GM19452 (cell line): ENCODE measurements around the gene PARD3B.

ENCODE experiments used
- ATAC-seq: cut with Tn5 transposase; IDR thresholded peaks from one replicate; pipeline ENCODE4 v1.9.1; 2021; ENCODE audit not compliant: unreplicated experiment

PARD3B gene

GRCh38 chr2:205372141-205372540, 826.9 kb downstream of the PARD3B start:
- no peak for ATAC-seq

- ATAC-seq, result no peak
These were observed 830.5 kb downstream of the PARD3B start for GRCh38 chr2:205375461-205376448.

- no peak for ATAC-seq
These were observed 832.0 kb downstream of the PARD3B start for GRCh38 chr2:205377324-205377723.

GRCh38 chr2:205383601-205384000, 838.3 kb downstream of the PARD3B start:
- ATAC-seq, result no peak

- ATAC-seq, result no peak
These were observed 840.8 kb downstream of the PARD3B start for GRCh38 chr2:205386109-205386508.

GRCh38 chr2:205387350-205388055, 842.2 kb downstream of the PARD3B start:
- ATAC-seq, result no peak

- no peak for ATAC-seq
These were observed 845.6 kb downstream of the PARD3B start for GRCh38 chr2:205390866-205391265.

GRCh38 chr2:205401511-205401910, 856.2 kb downstream of the PARD3B start:
- ATAC-seq, result no peak

- ATAC-seq, result no peak
These were observed 856.7 kb downstream of the PARD3B start for GRCh38 chr2:205402011-205402410.

- no peak for ATAC-seq
These were observed 858.1 kb downstream of the PARD3B start for GRCh38 chr2:205403244-205403825.

- ATAC-seq, result no peak
These were observed 859.9 kb downstream of the PARD3B start for GRCh38 chr2:205405194-205405593.

GRCh38 chr2:205405752-205406151, 860.5 kb downstream of the PARD3B start:
- ATAC-seq, result no peak

- ATAC-seq, result no peak
These were observed 862.7 kb downstream of the PARD3B start for GRCh38 chr2:205407984-205408383.

- no peak for ATAC-seq
These were observed 863.4 kb downstream of the PARD3B start for GRCh38 chr2:205408696-205409095.

GRCh38 chr2:205409411-205409810, 864.1 kb downstream of the PARD3B start:
- no peak for ATAC-seq

GRCh38 chr2:205411558-205411957, 866.3 kb downstream of the PARD3B start:
- no peak for ATAC-seq

- ATAC-seq, result no peak
These were observed 879.1 kb downstream of the PARD3B start for GRCh38 chr2:205424326-205424725.

- ATAC-seq, result no peak
These were observed 879.8 kb downstream of the PARD3B start for GRCh38 chr2:205425102-205425501.

- no peak for ATAC-seq
These were observed 881.8 kb downstream of the PARD3B start for GRCh38 chr2:205427112-205427511.

GRCh38 chr2:205428811-205429210, 883.5 kb downstream of the PARD3B start:
- ATAC-seq, result no peak

- ATAC-seq, result no peak
These were observed 890.7 kb downstream of the PARD3B start for GRCh38 chr2:205435970-205436369.

GRCh38 chr2:205438241-205438640, 893.0 kb downstream of the PARD3B start:
- no peak for ATAC-seq
